ENCODE measurements around the gene ANKRD42.

- no peak for TF ChIP-seq POLR2A (IDR thresholded peaks at IDR 0.05)
- peak; percentile 54 to 83 (median 76) for TF ChIP-seq CTCF (IDR thresholded peaks at IDR 0.05)
Observed at GRCh38 chr11:83292709-83293456, 99.4 kb downstream of the ANKRD42 start.

All from thyroid gland (tissue), 4 donors.